H1 (cell line): ENCODE results near the gene C3. TPM values are rescaled to one million over a fixed set of nuclear protein-coding genes. Genes with fewer than 3 reads are reported as not detected.

ENCODE experiments used
- CTCF ChIA-PET: fragments of 300-600 bp; sonication (Branson Sonifier 250); formaldehyde crosslinking; loops from one replicate; lab custom pipeline; 2021; ENCODE audit not compliant: partially characterized antibody; lab: Charles Lee
- POLR2A ChIA-PET: fragments of 300-600 bp; sonication (Branson Sonifier 250); formaldehyde crosslinking; loops from one replicate; lab custom pipeline; 2021; ENCODE audit warnings: inconsistent platforms; ENCODE audit not compliant: partially characterized antibody; lab: Charles Lee
- DNase-seq, 2 experiments: peaks; one replicate each; pipeline versions ENCODE4 v3.0.0 to v3.0.0-alpha.2; 2010 to 2022; ENCODE audit warnings: low spot score in 2 of 2, low read depth in 1 of 2, mixed read lengths in 1 of 2
- FAIRE-seq: peaks from 2 replicates; lab custom pipeline; 2011; peaks lifted over from hg19 to GRCh38; lab: Jason Lieb, UNC
- H2AFZ ChIP-seq: 2 replicates; pipeline ENCODE4 v1.8.1; 2012; ENCODE audit warnings: low read length, inconsistent platforms
- H2AK5ac ChIP-seq: 2 replicates; pipeline ENCODE4 v1.6.1; 2013; ENCODE audit warnings: low read depth, low read length
- H2BK120ac ChIP-seq: replicated peaks from 2 replicates; pipeline ENCODE3; 2013; ENCODE audit warnings: low read depth, low read length, inconsistent platforms
- H2BK12ac ChIP-seq: 2 replicates; pipeline ENCODE4 v1.6.1; 2013; ENCODE audit warnings: low read depth, low read length
- H2BK15ac ChIP-seq: 2 replicates; pipeline ENCODE4 v1.6.1; 2013; ENCODE audit warnings: low read length
- H2BK20ac ChIP-seq: 2 replicates; pipeline ENCODE4 v1.6.1; 2013; ENCODE audit warnings: low read length
- H2BK5ac ChIP-seq: 2 replicates; pipeline ENCODE4 v1.6.1; 2013; ENCODE audit warnings: low read depth, low read length
- H3K14ac ChIP-seq: 2 replicates; pipeline ENCODE4 v1.6.1; 2013; ENCODE audit warnings: inconsistent platforms; ENCODE audit not compliant: insufficient read length
- H3K18ac ChIP-seq: 2 replicates; pipeline ENCODE4 v1.6.1; 2013; ENCODE audit warnings: low read length; ENCODE audit errors: extremely low read depth
- H3K23ac ChIP-seq: 2 replicates; pipeline ENCODE4 v1.6.1; 2013; ENCODE audit warnings: inconsistent platforms; ENCODE audit not compliant: insufficient read length
- H3K23me2 ChIP-seq: 2 replicates; pipeline ENCODE4 v1.6.1; 2013; ENCODE audit warnings: low read depth, low read length
- H3K27ac ChIP-seq: 2 replicates; pipeline ENCODE4 v1.6.1; 2011; ENCODE audit warnings: low read depth, low read length, inconsistent platforms
- H3K27me3 ChIP-seq, 4 experiments: replicated peaks in 1 of 4; 1 replicate in 1 of 4; 2 replicates in 3 of 4; pipeline versions ENCODE4 v1.6.1 to v1.8.1; 2011 to 2013; ENCODE audit warnings: low read length in 3 of 4, mild to moderate bottlenecking in 3 of 4, inconsistent platforms in 2 of 4, mixed read lengths in 2 of 4, moderate library complexity in 1 of 4; ENCODE audit not compliant: control insufficient read depth in 3 of 4, insufficient read depth in 3 of 4; ENCODE audit errors: extremely low read depth in 1 of 4
- H3K36me3 ChIP-seq, 4 experiments: 2 replicates each; pipeline versions ENCODE4 v1.6.1 to v1.8.1; 2011 to 2013; ENCODE audit warnings: mild to moderate bottlenecking in 4 of 4, low read length in 3 of 4, moderate library complexity in 2 of 4, control low read depth in 1 of 4, inconsistent platforms in 1 of 4; ENCODE audit not compliant: insufficient read depth in 4 of 4, control insufficient read depth in 2 of 4
- H3K4ac ChIP-seq: replicated peaks from 2 replicates; pipeline ENCODE3; 2013; ENCODE audit warnings: low read length, low read depth, mixed read lengths, inconsistent platforms; ENCODE audit not compliant: insufficient read length
- H3K4me1 ChIP-seq, 4 experiments: replicated peaks in 1 of 4; 1 replicate in 1 of 4; 2 replicates in 3 of 4; pipeline versions ENCODE4 v1.6.1 to v1.8.1; 2011 to 2013; ENCODE audit warnings: low read length in 3 of 4, inconsistent platforms in 2 of 4, mixed read lengths in 1 of 4; ENCODE audit not compliant: insufficient read depth in 4 of 4, control insufficient read depth in 3 of 4
- H3K4me2 ChIP-seq, 2 experiments: 2 replicates each; pipeline versions ENCODE4 v1.6.1 to v1.8.1; 2011 to 2013; ENCODE audit warnings: low read depth in 2 of 2, low read length in 2 of 2, control low read depth in 1 of 2, inconsistent platforms in 1 of 2, mild to moderate bottlenecking in 1 of 2; ENCODE audit not compliant: insufficient read depth in 1 of 2
- H3K4me3 ChIP-seq, 4 experiments: fragments of 200-600, 300-600 bp in 1 of 4; sonication (generic), shearing (Covaris generic), sonication (Bioruptor Twin) in 1 of 4; 2 replicates each; pipeline versions ENCODE4 v1.5.1 to v1.8.1; 2011 to 2016; ENCODE audit warnings: low read length in 4 of 4, low read depth in 3 of 4, control low read depth in 2 of 4, inconsistent platforms in 2 of 4, mild to moderate bottlenecking in 2 of 4, mixed read lengths in 1 of 4, moderate library complexity in 1 of 4; ENCODE audit not compliant: insufficient read depth in 2 of 4; ENCODE audit errors: extremely low read depth in 1 of 4
- H3K56ac ChIP-seq: replicated peaks from 2 replicates; pipeline ENCODE3; 2013; ENCODE audit warnings: low read depth, mild to moderate bottlenecking, mixed read lengths, low read length, inconsistent platforms; ENCODE audit not compliant: insufficient read length
- H3K79me1 ChIP-seq: 2 replicates; pipeline ENCODE4 v1.6.1; 2013; ENCODE audit warnings: low read depth, low read length, control low read depth
- H3K79me2 ChIP-seq, 2 experiments: 2 replicates each; pipeline versions ENCODE4 v1.6.1 to v1.8.1; 2012 to 2013; ENCODE audit warnings: low read length in 2 of 2, mild to moderate bottlenecking in 2 of 2, inconsistent platforms in 1 of 2; ENCODE audit not compliant: insufficient read depth in 2 of 2, control insufficient read depth in 1 of 2
- H3K9ac ChIP-seq, 4 experiments: replicated peaks in 1 of 4; 1 replicate in 1 of 4; 2 replicates in 3 of 4; pipeline versions ENCODE4 v1.6.1 to v1.8.1; 2011 to 2013; ENCODE audit warnings: low read depth in 3 of 4, low read length in 3 of 4, control low read depth in 2 of 4, mild to moderate bottlenecking in 2 of 4, moderate library complexity in 2 of 4, inconsistent platforms in 1 of 4; ENCODE audit errors: extremely low read depth in 1 of 4
- H3K9me3 ChIP-seq, 2 experiments: 2 replicates each; pipeline versions ENCODE4 v1.6.1 to v1.8.1; 2012 to 2013; ENCODE audit warnings: mild to moderate bottlenecking in 2 of 2, moderate library complexity in 2 of 2, control low read depth in 1 of 2, inconsistent platforms in 1 of 2, low read depth in 1 of 2, low read length in 1 of 2, mixed read lengths in 1 of 2; ENCODE audit not compliant: insufficient read depth in 2 of 2
- H4K20me1 ChIP-seq, 2 experiments: replicated peaks in 1 of 2; 2 replicates each; pipeline versions ENCODE3 to v1.8.1; 2011 to 2013; ENCODE audit warnings: inconsistent platforms in 2 of 2, low read length in 2 of 2, mild to moderate bottlenecking in 1 of 2; ENCODE audit not compliant: insufficient read depth in 2 of 2, control insufficient read depth in 1 of 2
- H4K5ac ChIP-seq: 2 replicates; pipeline ENCODE4 v1.6.1; 2013; ENCODE audit warnings: low read length, low read depth, mixed read lengths, inconsistent platforms; ENCODE audit not compliant: insufficient read length
- H4K8ac ChIP-seq: 2 replicates; pipeline ENCODE4 v1.8.0; 2013; ENCODE audit warnings: mild to moderate bottlenecking, moderate library complexity, low read length, inconsistent platforms; ENCODE audit not compliant: insufficient read depth; ENCODE audit errors: extremely low read depth
- H4K91ac ChIP-seq: replicated peaks from 2 replicates; pipeline ENCODE3; 2013; ENCODE audit warnings: low read length, mixed read lengths, inconsistent platforms; ENCODE audit not compliant: insufficient read length
- EP300 ChIP-seq, 2 experiments: IDR thresholded peaks; 1 replicate in 1 of 2; 2 replicates in 1 of 2; pipeline ENCODE4 v1.6.1; 2011 to 2012; ENCODE audit warnings: low read depth in 2 of 2, low read length in 2 of 2, mild to moderate bottlenecking in 2 of 2, borderline replicate concordance in 1 of 2, inconsistent platforms in 1 of 2, moderate library complexity in 1 of 2
- MAFK ChIP-seq: IDR thresholded peaks from 2 replicates; pipeline ENCODE4 v1.6.1; 2012; ENCODE audit warnings: low read depth, mild to moderate bottlenecking, improper control_type of control experiment, low read length
- PHF8 ChIP-seq: fragments of 200-600 bp; sonication (generic); conservative IDR thresholded peaks from 2 replicates; pipeline ENCODE4 v1.7.1; 2012; ENCODE audit warnings: low read depth, mild to moderate bottlenecking, inconsistent platforms, low read length, moderate library complexity
- SP1 ChIP-seq: IDR thresholded peaks from 2 replicates; pipeline ENCODE4 v1.6.1; 2011; ENCODE audit warnings: low read depth, low read length
- SUZ12 ChIP-seq: fragments of 200-600 bp; sonication (generic); IDR thresholded peaks from 2 replicates; pipeline ENCODE4 v1.6.1; 2012; ENCODE audit warnings: mild to moderate bottlenecking, inconsistent platforms, low read length, moderate library complexity, mixed read lengths
- WGBS, 2 experiments: shearing (Covaris generic) in 1 of 2; methylation state at CpG; one replicate each; pipeline versions ENCODE4 v1.1.6 to v1.1.7; 2013 to 2015; ENCODE audit warnings: low lambda C conversion rate in 2 of 2, mixed read lengths in 2 of 2, inconsistent platforms in 1 of 2, low coverage in 1 of 2, missing lambda C conversion rate in 1 of 2; ENCODE audit not compliant: insufficient replicate concordance in 2 of 2, insufficient coverage in 1 of 2, insufficient read length in 1 of 2; ENCODE audit errors: extremely low coverage in 1 of 2, missing lambda C conversion rate in 1 of 2; 5-methylcytosine and 5-hydroxymethylcytosine counted together
- polyA plus RNA-seq, 7 experiments: library from polyadenylated mRNA; depleted of rRNA in 3 of 7; stranded (reverse) in 5 of 7; unstranded in 2 of 7; fragments of >200 nt in 5 of 7; fragments of 200-250 nt in 2 of 7; gene quantifications; 1 replicate in 5 of 7; 2 replicates in 1 of 7; 4 replicates in 1 of 7; pipeline versions ENCODE4 v1.2.1 to v1.2.3, GENCODE V29; 2011 to 2013; ENCODE audit warnings: missing spikeins in 2 of 7, mixed read lengths in 2 of 7
- total RNA-seq: library from RNA; stranded (reverse); fragmentation: NEBNext Ultra II Directional; extraction: Animal tissue kit (Norgen Biotek cat#: 25700); gene quantifications from 2 replicates; pipeline ENCODE4 v1.2.1, GENCODE V29; 2021

The C3 gene
- total and polyA plus RNA-seq, 2 of the 8 experiments (the other 6 are each of a cell fraction or from before 2014, with no cell fraction given) = 6.4 to 12.8 TPM

GRCh38 chr19:6740589-6741343 lies 20.3 kb upstream of the C3 start:
- Histone ChIP-seq H4K91ac (no peak overlapping the region), H2BK15ac (no peak overlapping the region), H3K18ac (no peak overlapping the region; the same call in 1 of the 2 replicates), H3K14ac (no peak overlapping the region), H3K79me2 (peaks cover 0 to 13% of the 10 kb centered on the region in 2 experiments; a peak in 1 of 4 replicates), H4K5ac (peak overlapping the region; percentile 26), H3K23ac (no peak overlapping the region), H2AK5ac (0 out of 2 replicates have a peak overlapping the region, but pooled peaks have one; percentile 68), H3K56ac (no peak overlapping the region), H3K27ac (peak overlapping the region; percentile 63; the same call in 1 of the 2 replicates), H2BK12ac (no peak overlapping the region), H3K79me1 (peaks cover 5% of the 10 kb centered on the region), H4K20me1 (peaks cover 0 to 5% of the 10 kb centered on the region in 2 experiments), H3K36me3 (peaks cover 11 to 35% (median 17%) of the 10 kb centered on the region in 4 experiments; a peak in 7 of 8 replicates), H3K4me1 (peaks cover 4 to 30% (median 21%) of the 10 kb centered on the region in 4 experiments), H4K8ac (no peak overlapping the region), H3K4ac (no peak overlapping the region), H3K4me3 (peak overlapping the region; percentile 65 to 94 (median 78)), H2AFZ (no peak overlapping the region), H3K4me2 (peak overlapping the region; percentile 78 to 81), H3K9ac (peak overlapping the region in 3 of 4 experiments; percentile 15 to 63 (median 48); a peak in 4 of 7 replicates), H2BK120ac (no peak overlapping the region), H3K9me3 (no peaks in the 10 kb centered on the region), H3K23me2 (peaks cover 17% of the 10 kb centered on the region), H2BK20ac (no peak overlapping the region), H2BK5ac (no peak overlapping the region), H3K27me3 (no peaks in the 10 kb centered on the region)
- DNase-seq (no peak), FAIRE-seq (no peak)
- ChIA-PET CTCF (interaction anchor here (1.0 to 1.1 kb wide), 2 partner anchors 8 to 16 kb away, joined by 3 to 5 read pairs; no protein-coding TSS in a partner anchor), POLR2A (interaction anchor here (0.6 to 9.7 kb wide), 7 partner anchors 11 to 66 kb away, joined by 3 to 110 read pairs (median 4); partner anchors contain the start of gene SH2D3A)
- no peak for TF ChIP-seq MAFK
- TF ChIP-seq PHF8 = 0 out of 2 replicates have a peak, but pooled peaks have one; percentile 23
- TF ChIP-seq SP1 = peak; percentile 15; the same call in 1 of the 2 replicates
- 0 out of 3 replicates have a peak, but pooled peaks of 1 of the 2 experiments have one; percentile 34 for TF ChIP-seq EP300 (IDR thresholded peaks at IDR 0.05; ENCODE audit: borderline replicate concordance in 1 of 2, low read depth in 2 of 2, low read length in 2 of 2)
- no peak for TF ChIP-seq SUZ12
- 1% methylated on average over 41 of the region's 46 CpGs; no CpG with 5 or more reads in 1 of the 2 experiments for WGBS, 2 experiments
